Smooth muscle cell (in vitro differentiated cells): Measurements from ENCODE around the gene COG8. TPM values are rescaled to one million over a fixed set of nuclear protein-coding genes. Genes with fewer than 3 reads are reported as not detected.

ENCODE experiments used
- DNase-seq: peaks from one replicate; lab custom pipeline; 2025; ENCODE audit not compliant: unreplicated experiment; lab: John Stamatoyannopoulos, UW
- H2AFZ ChIP-seq: fragments of 200-600 bp; sonication (generic); 2 replicates; pipeline ENCODE4 v1.6.0; 2016; ENCODE audit warnings: antibody characterized with exemption, low read depth, mild to moderate bottlenecking
- H3F3A ChIP-seq: fragments of 200-600 bp; sonication (generic); 2 replicates; pipeline ENCODE4 v1.6.0; 2017; ENCODE audit warnings: antibody characterized with exemption, low read depth
- H3K27ac ChIP-seq: fragments of 200-600 bp; sonication (generic); 2 replicates; pipeline ENCODE4 v1.5.1; 2016; ENCODE audit warnings: low read depth, mild to moderate bottlenecking
- H3K27me3 ChIP-seq: fragments of 200-600 bp; sonication (generic); 2 replicates; pipeline ENCODE4 v1.6.1; 2016; ENCODE audit warnings: low read depth, mild to moderate bottlenecking
- H3K36me3 ChIP-seq: fragments of 200-600 bp; sonication (generic); 2 replicates; pipeline ENCODE4 v1.5.1; 2016; ENCODE audit warnings: low read depth
- H3K4me1 ChIP-seq: fragments of 200-600 bp; sonication (generic); 2 replicates; pipeline ENCODE4 v1.5.1; 2016; ENCODE audit warnings: low read depth
- H3K4me2 ChIP-seq: fragments of 200-600 bp; sonication (generic); 2 replicates; pipeline ENCODE4 v1.6.0; 2016; ENCODE audit warnings: mild to moderate bottlenecking
- H3K4me3 ChIP-seq: fragments of 200-600 bp; sonication (generic); 2 replicates; pipeline ENCODE4 v1.5.1; 2016; ENCODE audit warnings: mild to moderate bottlenecking
- H3K79me2 ChIP-seq: fragments of 200-600 bp; sonication (generic); 2 replicates; pipeline ENCODE4 v1.6.0; 2016; ENCODE audit warnings: low read depth, mild to moderate bottlenecking
- H3K9ac ChIP-seq: fragments of 200-600 bp; sonication (generic); 2 replicates; pipeline ENCODE4 v1.6.0; 2016; ENCODE audit warnings: low read depth
- H3K9me3 ChIP-seq: fragments of 200-600 bp; sonication (generic); replicated peaks from 2 replicates; pipeline ENCODE4 v1.5.1; 2016; ENCODE audit warnings: low read depth
- H4K20me1 ChIP-seq: fragments of 200-600 bp; sonication (generic); 2 replicates; pipeline ENCODE4 v1.6.0; 2016; ENCODE audit warnings: low read depth
- CTCF ChIP-seq: fragments of 200-600 bp; sonication (generic); IDR thresholded peaks from 2 replicates; pipeline ENCODE4 v1.5.1; 2017; ENCODE audit warnings: borderline replicate concordance, mild to moderate bottlenecking, antibody characterized with exemption; ENCODE audit not compliant: insufficient read depth, poor library complexity, severe bottlenecking
- WGBS: methylation state at CpG from one replicate; pipeline ENCODE4 v1.1.7; 2016; ENCODE audit warnings: low lambda C conversion rate; 5-methylcytosine and 5-hydroxymethylcytosine counted together
- polyA plus RNA-seq: library from polyadenylated mRNA; unstranded; fragments of >200 nt; fragmentation: Nextera tagmentation; extraction: Ambion mirVana; gene quantifications from 2 replicates; pipeline ENCODE4 v1.2.1, GENCODE V29; 2016
- total RNA-seq: library from RNA; depleted of rRNA; stranded (reverse); fragments of >200 nt; gene quantifications from 2 replicates; pipeline ENCODE4 v1.2.3, GENCODE V29; 2014

Gene COG8
- total and polyA plus RNA-seq, 2 experiments from 2014 or later: 33.5 to 37.2 TPM

- no peak overlapping the region for H3K4me2 ChIP-seq
- no peaks in the 10 kb centered on the region for H3K4me1 ChIP-seq
- no peak overlapping the region for H3K4me3 ChIP-seq
- H3K27ac ChIP-seq: no peak overlapping the region
- no peaks in the 10 kb centered on the region for H3K79me2 ChIP-seq
- no peaks in the 10 kb centered on the region for H3K27me3 ChIP-seq
- H3K9me3 ChIP-seq: no peaks in the 10 kb centered on the region
- H2AFZ ChIP-seq: no peak overlapping the region
- no peaks in the 10 kb centered on the region for H3K36me3 ChIP-seq
- H3F3A ChIP-seq: no peaks in the 10 kb centered on the region
- WGBS: 93% methylated on average over 4 of the region's 4 CpGs
- no peak for DNase-seq
- no peaks in the 10 kb centered on the region for H4K20me1 ChIP-seq
- no peak overlapping the region for H3K9ac ChIP-seq
- no peak for TF ChIP-seq CTCF
Measured at GRCh38 chr16:69285240-69285639, 54.1 kb downstream of the COG8 start.

GRCh38 chr16:69283851-69284250 lies 55.5 kb downstream of the COG8 start:
- Histone ChIP-seq H3K4me3 (no peak overlapping the region), H3K36me3 (no peaks in the 10 kb centered on the region), H3K4me1 (no peaks in the 10 kb centered on the region), H3K27ac (no peak overlapping the region), H3K79me2 (no peaks in the 10 kb centered on the region), H3K27me3 (no peaks in the 10 kb centered on the region), H3F3A (no peaks in the 10 kb centered on the region), H3K9ac (no peak overlapping the region), H2AFZ (no peak overlapping the region), H3K4me2 (no peak overlapping the region), H4K20me1 (no peaks in the 10 kb centered on the region), H3K9me3 (no peaks in the 10 kb centered on the region)
- WGBS: 74% methylated on average over 4 of the region's 4 CpGs
- TF ChIP-seq CTCF: no peak
- no peak for DNase-seq

GRCh38 chr16:69277413-69277812 lies 62.0 kb downstream of the COG8 start:
- H3K27ac ChIP-seq: no peak overlapping the region
- H3K9ac ChIP-seq: no peak overlapping the region
- no peak for TF ChIP-seq CTCF
- DNase-seq: no peak
- WGBS: 76% methylated on average over 1 of the region's 1 CpG
- no peak overlapping the region for H3K4me3 ChIP-seq
- no peak overlapping the region for H3K4me2 ChIP-seq
- no peak overlapping the region for H2AFZ ChIP-seq
- no peaks in the 10 kb centered on the region for H3K9me3 ChIP-seq
- no peaks in the 10 kb centered on the region for H4K20me1 ChIP-seq
- H3K4me1 ChIP-seq: no peaks in the 10 kb centered on the region
- no peaks in the 10 kb centered on the region for H3F3A ChIP-seq
- H3K79me2 ChIP-seq: no peaks in the 10 kb centered on the region
- H3K36me3 ChIP-seq: no peaks in the 10 kb centered on the region
- H3K27me3 ChIP-seq: no peaks in the 10 kb centered on the region

Other genes with a start within 250 kb of the COG8 start
- gene HAS3, start 233.9 kb downstream of the COG8 start, total RNA-seq: 1.2 and 2.7 TPM in 2 replicates
- gene HAS3, start 233.9 kb downstream of the COG8 start, polyA plus RNA-seq: 0.39 and 1.1 TPM in 2 replicates
- gene CHTF8, start 207.0 kb downstream of the COG8 start, total RNA-seq: 74.2 and 77.7 TPM in 2 replicates
- 70.8 and 83.8 TPM in 2 replicates for gene CHTF8, start 207.0 kb downstream of the COG8 start, polyA plus RNA-seq
- gene UTP4, start 206.9 kb downstream of the COG8 start, total RNA-seq: 13.8 and 20.4 TPM in 2 replicates
- 29.0 and 32.8 TPM in 2 replicates for gene UTP4, start 206.9 kb downstream of the COG8 start, polyA plus RNA-seq
- gene SNTB2, start 152.4 kb downstream of the COG8 start, total RNA-seq: 11.0 and 25.9 TPM in 2 replicates
- gene SNTB2, start 152.4 kb downstream of the COG8 start, polyA plus RNA-seq: 17.1 and 19.2 TPM in 2 replicates
- gene VPS4A, start 28.2 kb downstream of the COG8 start, total RNA-seq: 18.7 and 21.5 TPM in 2 replicates
- gene VPS4A, start 28.2 kb downstream of the COG8 start, polyA plus RNA-seq: 39.9 and 48.1 TPM in 2 replicates
- gene PDF, start 9.0 kb downstream of the COG8 start, total RNA-seq: 4.0 and 4.4 TPM in 2 replicates
- gene PDF, start 9.0 kb downstream of the COG8 start, polyA plus RNA-seq: 5.4 and 12.2 TPM in 2 replicates
- gene NIP7, start 208 bp upstream of the COG8 start, total RNA-seq: 13.3 and 17.0 TPM in 2 replicates
- 20.0 and 20.3 TPM in 2 replicates for gene NIP7, start 208 bp upstream of the COG8 start, polyA plus RNA-seq
- gene TMED6, start 12.2 kb upstream of the COG8 start, total RNA-seq: 0.27 TPM in 1 of 2 replicates, not detected in the other
- gene TMED6, start 12.2 kb upstream of the COG8 start, polyA plus RNA-seq: 0.23 and 1.3 TPM in 2 replicates
- 13.5 and 17.8 TPM in 2 replicates for gene TERF2, start 46.4 kb upstream of the COG8 start, total RNA-seq
- gene TERF2, start 46.4 kb upstream of the COG8 start, polyA plus RNA-seq: 23.7 and 24.0 TPM in 2 replicates
- 47.4 and 64.0 TPM in 2 replicates for gene CYB5B, start 85.1 kb upstream of the COG8 start, total RNA-seq
- 94.0 and 99.8 TPM in 2 replicates for gene CYB5B, start 85.1 kb upstream of the COG8 start, polyA plus RNA-seq
- 33.5 and 44.3 TPM in 2 replicates for gene NFAT5, start 226.4 kb upstream of the COG8 start, total RNA-seq
- gene NFAT5, start 226.4 kb upstream of the COG8 start, polyA plus RNA-seq: 4.2 and 10.0 TPM in 2 replicates